ENCODE measurements around the gene AFF1. TPM values are rescaled to one million over a fixed set of nuclear protein-coding genes. Genes with fewer than 3 reads are reported as not detected.
A peak's percentile ranks its signal among the peaks of the same experiment; 100 is the strongest.

The AFF1 gene
- total and polyA plus RNA-seq, 2 experiments from 2014 or later, result 9.4 to 13.8 TPM

- WGBS, 2 experiments (ENCODE audit: low coverage in 1 of 2, low lambda C conversion rate in 2 of 2, missing lambda C conversion rate in 2 of 2), result 81 to 82% methylated on average over 7 of the region's 7 CpGs
- Histone ChIP-seq H3K79me2 (ENCODE audit: insufficient read depth) (peaks cover 52% of the 10 kb centered on the region), H3K4me3 (no peak overlapping the region), H3F3A (ENCODE audit: insufficient read depth) (peaks cover 10% of the 10 kb centered on the region), H3K4me1 (ENCODE audit: insufficient read depth) (peaks cover 19% of the 10 kb centered on the region), H3K9me2 (ENCODE audit: insufficient read depth) (no peaks in the 10 kb centered on the region), H3K36me3 (ENCODE audit: low read depth) (peaks cover 3% of the 10 kb centered on the region; the same call in 1 of the 2 replicates), H3K27me3 (replicated peaks; ENCODE audit: insufficient read depth) (no peaks in the 10 kb centered on the region), H3K4me2 (ENCODE audit: unreplicated experiment) (no peak overlapping the region), H3K27ac (no peak overlapping the region), H4K20me1 (ENCODE audit: insufficient read depth) (peaks cover 6% of the 10 kb centered on the region; the same call in 1 of the 2 replicates), H3K9ac (no peak overlapping the region), H2AFZ (no peak overlapping the region), H3K9me3 (ENCODE audit: low read depth) (no peaks in the 10 kb centered on the region)
- no peak for TF ChIP-seq EZH2 (IDR thresholded peaks at IDR 0.05; ENCODE audit: insufficient read depth, poor library complexity, severe bottlenecking)
- no peak for TF ChIP-seq EZH2phosphoT487 (IDR thresholded peaks at IDR 0.05; ENCODE audit: insufficient read depth, low read depth)
- in situ Hi-C loops (cut with MboI), result no loop called here
- peak; percentile 51 for DNase-seq
Measured at GRCh38 chr4:87058356-87059073, 123.7 kb downstream of the AFF1 start.

- Histone ChIP-seq H2AFZ (no peak overlapping the region), H3K4me3 (no peak overlapping the region), H3K36me3 (ENCODE audit: low read depth) (peaks cover 3% of the 10 kb centered on the region; the same call in 1 of the 2 replicates), H3K27me3 (replicated peaks; ENCODE audit: insufficient read depth) (no peaks in the 10 kb centered on the region), H4K20me1 (ENCODE audit: insufficient read depth) (peaks cover 6% of the 10 kb centered on the region; the same call in 1 of the 2 replicates), H3K4me1 (ENCODE audit: insufficient read depth) (peaks cover 19% of the 10 kb centered on the region), H3F3A (ENCODE audit: insufficient read depth) (peaks cover 10% of the 10 kb centered on the region), H3K4me2 (ENCODE audit: unreplicated experiment) (no peak overlapping the region), H3K9me3 (ENCODE audit: low read depth) (no peaks in the 10 kb centered on the region), H3K9me2 (ENCODE audit: insufficient read depth) (no peaks in the 10 kb centered on the region), H3K79me2 (ENCODE audit: insufficient read depth) (peaks cover 45% of the 10 kb centered on the region), H3K27ac (no peak overlapping the region), H3K9ac (no peak overlapping the region)
- peak; percentile 74 for DNase-seq
- TF ChIP-seq EZH2 (IDR thresholded peaks at IDR 0.05; ENCODE audit: insufficient read depth, poor library complexity, severe bottlenecking), result no peak
- no peak for TF ChIP-seq EZH2phosphoT487 (IDR thresholded peaks at IDR 0.05; ENCODE audit: insufficient read depth, low read depth)
- in situ Hi-C loops (cut with MboI), result no loop called here
- 79% methylated on average over 5 of the region's 5 CpGs for WGBS, 2 experiments (ENCODE audit: low coverage in 1 of 2, low lambda C conversion rate in 2 of 2, missing lambda C conversion rate in 2 of 2)
Measured at GRCh38 chr4:87060957-87061356, 126.1 kb downstream of the AFF1 start.

GRCh38 chr4:87065021-87065420, 130.2 kb downstream of the AFF1 start:
- in situ Hi-C loops (cut with MboI), result no loop called here
- H3K27me3 ChIP-seq (replicated peaks; ENCODE audit: insufficient read depth), result no peaks in the 10 kb centered on the region
- TF ChIP-seq EZH2phosphoT487 (IDR thresholded peaks at IDR 0.05; ENCODE audit: insufficient read depth, low read depth), result no peak
- H3K9me2 ChIP-seq (ENCODE audit: insufficient read depth), result no peaks in the 10 kb centered on the region
- H3F3A ChIP-seq (ENCODE audit: insufficient read depth), result peaks cover 10% of the 10 kb centered on the region
- H3K4me3 ChIP-seq, result no peak overlapping the region
- H3K27ac ChIP-seq, result no peak overlapping the region
- H3K9me3 ChIP-seq (ENCODE audit: low read depth), result no peaks in the 10 kb centered on the region
- DNase-seq, result no peak
- H3K36me3 ChIP-seq (ENCODE audit: low read depth), result peaks cover under 1% of the 10 kb centered on the region; the same call in 1 of the 2 replicates
- peaks cover 47% of the 10 kb centered on the region for H3K79me2 ChIP-seq (ENCODE audit: insufficient read depth)
- no peak overlapping the region for H2AFZ ChIP-seq
- H3K4me2 ChIP-seq (ENCODE audit: unreplicated experiment), result no peak overlapping the region
- H3K9ac ChIP-seq, result no peak overlapping the region
- peaks cover 6% of the 10 kb centered on the region; the same call in 1 of the 2 replicates for H4K20me1 ChIP-seq (ENCODE audit: insufficient read depth)
- H3K4me1 ChIP-seq (ENCODE audit: insufficient read depth), result peaks cover 12% of the 10 kb centered on the region; the same call in 1 of the 2 replicates
- 78% methylated on average over 6 of the region's 6 CpGs for WGBS, 2 experiments (ENCODE audit: low coverage in 1 of 2, low lambda C conversion rate in 2 of 2, missing lambda C conversion rate in 2 of 2)

GRCh38 chr4:87066403-87067123, 131.8 kb downstream of the AFF1 start:
- Histone ChIP-seq H3K79me2 (ENCODE audit: insufficient read depth) (peaks cover 54% of the 10 kb centered on the region), H3K9me3 (ENCODE audit: low read depth) (no peaks in the 10 kb centered on the region), H3K27me3 (replicated peaks; ENCODE audit: insufficient read depth) (no peaks in the 10 kb centered on the region), H3K27ac (no peak overlapping the region), H3K4me1 (ENCODE audit: insufficient read depth) (no peaks in the 10 kb centered on the region), H3F3A (ENCODE audit: insufficient read depth) (peaks cover 5% of the 10 kb centered on the region), H4K20me1 (ENCODE audit: insufficient read depth) (peaks cover 3% of the 10 kb centered on the region; the same call in 1 of the 2 replicates), H3K4me3 (no peak overlapping the region), H3K9me2 (ENCODE audit: insufficient read depth) (no peaks in the 10 kb centered on the region), H3K4me2 (ENCODE audit: unreplicated experiment) (no peak overlapping the region), H2AFZ (no peak overlapping the region), H3K36me3 (ENCODE audit: low read depth) (no peaks in the 10 kb centered on the region), H3K9ac (no peak overlapping the region)
- DNase-seq, result no peak
- TF ChIP-seq EZH2 (IDR thresholded peaks at IDR 0.05; ENCODE audit: insufficient read depth, poor library complexity, severe bottlenecking) (no peak), EZH2phosphoT487 (IDR thresholded peaks at IDR 0.05; ENCODE audit: insufficient read depth, low read depth) (no peak)
- 59 to 63% methylated on average over 4 of the region's 4 CpGs for WGBS, 2 experiments (ENCODE audit: low coverage in 1 of 2, low lambda C conversion rate in 2 of 2, missing lambda C conversion rate in 2 of 2)
- in situ Hi-C loops (cut with MboI), result no loop called here

Data from GM23248 (cell line).